Measurements from ENCODE around the gene ARHGAP21. TPM values are rescaled to one million over a fixed set of nuclear protein-coding genes. Genes with fewer than 3 reads are reported as not detected.
"Not testable (repeated sequence)": the region's sequence is repeated elsewhere in the genome, so short reads cannot be mapped to it uniquely, and the experiment has no call there.

The ARHGAP21 gene
- total and polyA plus RNA-seq, 3 experiments from 2014 or later, result 3.4 to 33.7 (median 30.9) TPM

GRCh38 chr10:24639124-24639523 lies 84.6 kb downstream of the ARHGAP21 start:
- Mint-ChIP-seq H3K9me3 (no peaks in the 10 kb centered on the region), H3K4me1 (peaks cover 0 to 1% (median 0%) of the 10 kb centered on the region in 3 donors), H3K4me3 (no peak overlapping the region), H3K27ac (no peak overlapping the region), H3K27me3 (no peaks in the 10 kb centered on the region), H3K36me3 (no peaks in the 10 kb centered on the region)
- Histone ChIP-seq H3K27me3 (ENCODE audit: insufficient read depth, low read length, poor library complexity, severe bottlenecking) (no peaks in the 10 kb centered on the region), H3K4me1 (ENCODE audit: insufficient read depth, low read length) (no peaks in the 10 kb centered on the region), H3K27ac (ENCODE audit: low read depth, low read length) (no peak overlapping the region), H3K9me3 (ENCODE audit: low read length) (no peaks in the 10 kb centered on the region), H3K4me3 (ENCODE audit: low read length) (no peak overlapping the region), H3K36me3 (ENCODE audit: insufficient read depth, low read length) (no peaks in the 10 kb centered on the region)
- POLR2A ChIA-PET, result no interaction called here
- DNase-seq, result no peak
- CTCF ChIA-PET, result no interaction called here

DNA sequence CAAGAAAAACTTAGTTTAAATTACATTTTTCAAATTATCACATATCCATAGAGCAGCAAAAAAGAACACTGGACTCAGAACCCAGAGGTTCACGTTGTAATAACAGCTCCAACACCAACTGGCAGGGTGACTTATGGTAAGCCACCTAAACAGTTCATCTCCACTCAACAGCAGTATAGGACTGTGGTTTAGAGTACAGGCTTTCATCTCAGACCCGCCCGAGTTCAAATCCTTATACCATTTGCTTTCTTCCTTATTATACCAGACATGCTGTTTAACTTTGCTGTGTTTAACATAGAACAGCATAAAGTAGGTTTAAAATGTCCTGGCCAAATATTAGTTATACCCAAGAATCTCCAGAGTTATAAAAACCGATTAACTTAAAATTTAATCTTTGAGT lies 97.9 kb downstream of the ARHGAP21 start:
- Histone ChIP-seq H3K4me3 (ENCODE audit: low read length) (no peak overlapping the region), H3K36me3 (ENCODE audit: insufficient read depth, low read length) (no peaks in the 10 kb centered on the region), H3K4me1 (ENCODE audit: insufficient read depth, low read length) (peaks cover 25% of the 10 kb centered on the region), H3K9me3 (ENCODE audit: low read length) (no peaks in the 10 kb centered on the region), H3K27me3 (ENCODE audit: insufficient read depth, low read length, poor library complexity, severe bottlenecking) (no peaks in the 10 kb centered on the region), H3K27ac (ENCODE audit: low read depth, low read length) (no peak overlapping the region)
- Mint-ChIP-seq H3K9me3 (no peaks in the 10 kb centered on the region), H3K4me3 (no peak overlapping the region), H3K4me1 (peaks cover 19 to 36% (median 20%) of the 10 kb centered on the region in 3 donors), H3K27ac (peak overlapping the region in 2 of 8 donors; percentile 26 to 68), H3K36me3 (no peaks in the 10 kb centered on the region), H3K27me3 (no peaks in the 10 kb centered on the region)
- CTCF ChIA-PET, result no interaction called here
- POLR2A ChIA-PET, result no interaction called here
- DNase-seq, result no peak

DNA sequence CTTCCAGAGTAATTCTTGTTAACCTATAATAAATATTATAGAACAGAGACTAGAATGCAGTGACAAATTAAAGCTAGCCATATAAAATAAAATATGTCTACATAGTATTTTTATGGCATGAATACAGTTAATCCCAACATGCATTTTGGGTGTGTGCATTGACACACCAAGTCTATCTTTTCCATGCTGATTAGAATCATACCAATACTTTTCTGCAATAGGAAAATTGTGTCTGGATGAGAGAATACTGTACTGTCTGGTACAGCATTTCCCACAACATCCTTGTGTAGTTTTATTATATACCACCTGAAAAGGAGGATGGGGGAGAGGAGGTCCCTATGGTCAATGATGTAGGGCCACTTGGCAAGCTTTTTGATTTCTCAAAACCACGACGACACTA lies 100.3 kb downstream of the ARHGAP21 start:
- Mint-ChIP-seq H3K9me3 (no peaks in the 10 kb centered on the region), H3K27me3 (no peaks in the 10 kb centered on the region), H3K36me3 (peaks cover 0 to 2% (median 2%) of the 10 kb centered on the region in 3 donors), H3K4me3 (peak overlapping the region in 6 of 7 donors; percentile 34 to 74 (median 57)), H3K4me1 (peaks cover 23 to 42% (median 24%) of the 10 kb centered on the region in 3 donors), H3K27ac (peak overlapping the region in 7 of 8 donors; percentile 15 to 89 (median 78))
- CTCF ChIA-PET, result interaction anchor here (1.2 kb wide), 1 partner anchor 20 kb away, joined by 3 read pairs; no protein-coding TSS in a partner anchor
- no peaks in the 10 kb centered on the region for H3K9me3 ChIP-seq (ENCODE audit: low read length)
- H3K36me3 ChIP-seq (ENCODE audit: insufficient read depth, low read length), result no peaks in the 10 kb centered on the region
- H3K27me3 ChIP-seq (ENCODE audit: insufficient read depth, low read length, poor library complexity, severe bottlenecking), result no peaks in the 10 kb centered on the region
- H3K27ac ChIP-seq (ENCODE audit: low read depth, low read length), result no peak overlapping the region
- H3K4me1 ChIP-seq (ENCODE audit: insufficient read depth, low read length), result peaks cover 29% of the 10 kb centered on the region
- no peak overlapping the region for H3K4me3 ChIP-seq (ENCODE audit: low read length)
- POLR2A ChIA-PET, result interaction anchor here (1.5 kb wide), 1 partner anchor 101 kb away, joined by 3 read pairs; the partner anchor contains the start of gene ARHGAP21
- DNase-seq, result no peak

- H3K4me1 ChIP-seq (ENCODE audit: insufficient read depth, low read length), result peaks cover 34% of the 10 kb centered on the region
- ChIA-PET POLR2A (interaction anchor here (0.9 to 1.5 kb wide), 2 partner anchors 101 to 393 kb away, joined by 3 to 4 read pairs; partner anchors contain the start of genes ARHGAP21, ENKUR and THNSL1), CTCF (interaction anchor here (0.9 to 1.3 kb wide), 3 partner anchors 9 to 263 kb away, joined by 3 read pairs; no protein-coding TSS in a partner anchor)
- peak overlapping the region; percentile 58 for H3K4me3 ChIP-seq (ENCODE audit: low read length)
- Mint-ChIP-seq H3K9me3 (no peaks in the 10 kb centered on the region), H3K36me3 (peaks cover 0 to 3% (median 2%) of the 10 kb centered on the region in 3 donors), H3K27me3 (no peaks in the 10 kb centered on the region), H3K4me1 (peaks cover 24 to 47% (median 26%) of the 10 kb centered on the region in 3 donors), H3K27ac (peak overlapping the region; percentile 55 to 89 (median 74)), H3K4me3 (peak overlapping the region; percentile 34 to 74 (median 60))
- DNase-seq, result peak in 2 of 5 donors; percentile 31 to 79
- H3K36me3 ChIP-seq (ENCODE audit: insufficient read depth, low read length), result no peaks in the 10 kb centered on the region
- H3K27ac ChIP-seq (ENCODE audit: low read depth, low read length), result peak overlapping the region; percentile 43
- H3K9me3 ChIP-seq (ENCODE audit: low read length), result no peaks in the 10 kb centered on the region
- H3K27me3 ChIP-seq (ENCODE audit: insufficient read depth, low read length, poor library complexity, severe bottlenecking), result no peaks in the 10 kb centered on the region
Measured at GRCh38 chr10:24622781-24623301, 100.8 kb downstream of the ARHGAP21 start.

DNA sequence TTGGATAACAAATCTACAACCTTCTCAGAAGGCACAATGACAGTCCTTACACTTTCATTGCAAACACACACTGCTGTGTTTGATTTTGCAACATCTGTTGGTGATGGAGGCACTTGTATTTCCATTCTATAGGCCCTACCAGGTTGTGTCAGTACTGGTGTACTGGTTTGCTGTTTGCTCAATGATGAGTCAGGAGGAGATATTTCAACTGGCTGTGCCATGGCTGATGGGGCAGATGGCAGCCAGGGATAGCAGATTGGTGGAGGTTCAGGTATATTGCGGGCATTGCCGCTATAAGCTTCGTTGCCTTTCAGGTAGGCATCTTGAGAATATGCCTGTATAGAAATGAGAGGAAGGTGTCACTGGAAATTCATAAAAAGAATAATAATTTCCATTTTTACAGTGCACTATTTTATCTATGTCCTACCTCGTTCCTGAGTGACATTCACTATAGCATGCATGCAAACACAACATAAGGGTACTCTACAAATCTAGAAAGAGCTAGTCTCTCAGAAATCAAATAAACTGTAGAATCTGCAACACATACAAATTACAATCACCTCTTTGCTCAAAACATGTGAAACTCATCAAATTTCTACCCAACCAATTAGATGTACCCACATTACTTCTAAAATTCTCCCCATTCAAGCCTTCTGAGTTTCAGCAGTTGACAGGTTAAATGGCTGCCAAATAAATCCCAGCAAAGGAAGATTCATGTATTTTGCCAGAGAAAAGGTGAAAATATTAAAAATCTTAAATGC lies 102.5 kb downstream of the ARHGAP21 start:
- H3K4me1 ChIP-seq (ENCODE audit: insufficient read depth, low read length), result peaks cover 37% of the 10 kb centered on the region
- H3K4me3 Mint-ChIP-seq, result peak overlapping the region in 1 of 7 donors; percentile 13
- H3K4me3 ChIP-seq (ENCODE audit: low read length); H3K9me3 ChIP-seq (ENCODE audit: low read length); POLR2A ChIA-PET; DNase-seq; H3K36me3 ChIP-seq (ENCODE audit: insufficient read depth, low read length); H3K27ac ChIP-seq (ENCODE audit: low read depth, low read length); CTCF ChIA-PET; H3K36me3 Mint-ChIP-seq; H3K27me3 Mint-ChIP-seq; H3K9me3 Mint-ChIP-seq; H3K27me3 ChIP-seq (ENCODE audit: insufficient read depth, low read length, poor library complexity, severe bottlenecking): not testable (repeated sequence)
- H3K27ac Mint-ChIP-seq, result peak overlapping the region in 6 of 8 donors; percentile 11 to 85 (median 80)
- peaks cover 24 to 48% (median 26%) of the 10 kb centered on the region in 3 donors for H3K4me1 Mint-ChIP-seq

- H3K4me3 Mint-ChIP-seq; H3K27me3 ChIP-seq (ENCODE audit: insufficient read depth, low read length, poor library complexity, severe bottlenecking); DNase-seq; H3K36me3 Mint-ChIP-seq; H3K27me3 Mint-ChIP-seq; H3K36me3 ChIP-seq (ENCODE audit: insufficient read depth, low read length); CTCF ChIA-PET; H3K4me3 ChIP-seq (ENCODE audit: low read length); H3K27ac ChIP-seq (ENCODE audit: low read depth, low read length); H3K9me3 Mint-ChIP-seq; H3K9me3 ChIP-seq (ENCODE audit: low read length); POLR2A ChIA-PET: not testable (repeated sequence)
- H3K4me1 ChIP-seq (ENCODE audit: insufficient read depth, low read length), result peaks cover 37% of the 10 kb centered on the region
- peak overlapping the region in 1 of 8 donors; percentile 74 for H3K27ac Mint-ChIP-seq
- peaks cover 24 to 42% (median 26%) of the 10 kb centered on the region in 3 donors for H3K4me1 Mint-ChIP-seq
Measured at GRCh38 chr10:24619994-24620310, 103.7 kb downstream of the ARHGAP21 start.

DNA sequence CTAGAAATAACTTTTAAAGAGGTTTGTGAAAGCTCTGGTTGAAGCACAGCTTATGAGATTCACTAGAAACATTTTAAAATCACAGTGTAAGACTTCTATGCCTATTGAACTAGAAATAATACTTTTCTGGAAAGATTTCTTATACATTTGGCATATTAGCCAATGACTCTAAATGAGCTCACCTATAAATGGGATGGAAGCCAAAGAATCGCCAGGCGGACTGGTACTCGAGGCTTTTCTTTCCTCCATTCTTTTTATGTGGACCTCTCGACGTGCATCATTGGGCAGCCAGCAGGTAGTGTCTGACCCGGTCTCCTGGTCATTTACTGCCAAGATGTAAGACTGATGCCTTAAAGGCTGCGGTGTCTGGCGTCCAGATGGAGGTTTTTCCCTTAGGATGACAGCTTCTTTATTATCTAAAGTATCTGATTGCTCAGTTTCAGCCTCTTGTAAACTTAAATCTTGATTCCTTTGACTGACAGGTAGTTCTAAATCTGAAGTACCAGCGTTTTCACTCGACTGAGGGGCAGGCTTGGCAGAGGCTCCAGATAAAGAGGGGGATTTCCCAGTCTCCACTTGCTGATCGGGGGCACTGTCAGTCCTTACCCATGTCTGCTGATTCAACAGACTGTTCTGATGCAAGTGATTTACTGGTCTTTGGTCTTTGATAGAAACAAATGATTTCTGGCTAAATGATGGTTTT lies 104.2 kb downstream of the ARHGAP21 start:
- H3K27ac ChIP-seq (ENCODE audit: low read depth, low read length); CTCF ChIA-PET; POLR2A ChIA-PET; H3K27me3 ChIP-seq (ENCODE audit: insufficient read depth, low read length, poor library complexity, severe bottlenecking); H3K9me3 Mint-ChIP-seq; H3K36me3 Mint-ChIP-seq; H3K36me3 ChIP-seq (ENCODE audit: insufficient read depth, low read length); H3K4me3 ChIP-seq (ENCODE audit: low read length); H3K9me3 ChIP-seq (ENCODE audit: low read length); H3K27me3 Mint-ChIP-seq; DNase-seq: not testable (repeated sequence)
- Mint-ChIP-seq H3K4me3 (peak overlapping the region in 1 of 7 donors; percentile 44), H3K4me1 (peaks cover 24 to 42% (median 26%) of the 10 kb centered on the region in 3 donors), H3K27ac (peak overlapping the region in 1 of 8 donors; percentile 74)
- H3K4me1 ChIP-seq (ENCODE audit: insufficient read depth, low read length), result peaks cover 37% of the 10 kb centered on the region

- Mint-ChIP-seq H3K9me3 (no peaks in the 10 kb centered on the region), H3K36me3 (peaks cover 0 to 8% (median 4%) of the 10 kb centered on the region in 3 donors), H3K27ac (peak overlapping the region in 4 of 8 donors; percentile 32 to 77 (median 53)), H3K27me3 (no peaks in the 10 kb centered on the region), H3K4me1 (peaks cover 23 to 37% (median 24%) of the 10 kb centered on the region in 3 donors), H3K4me3 (peak overlapping the region in 1 of 7 donors; percentile 2)
- no peaks in the 10 kb centered on the region for H3K27me3 ChIP-seq (ENCODE audit: insufficient read depth, low read length, poor library complexity, severe bottlenecking)
- peaks cover 30% of the 10 kb centered on the region for H3K4me1 ChIP-seq (ENCODE audit: insufficient read depth, low read length)
- H3K36me3 ChIP-seq (ENCODE audit: insufficient read depth, low read length), result no peaks in the 10 kb centered on the region
- CTCF ChIA-PET, result interaction anchor here (0.9 to 1.9 kb wide), 7 partner anchors 10 to 409 kb away, joined by 3 to 6 read pairs (median 3); no protein-coding TSS in a partner anchor
- H3K27ac ChIP-seq (ENCODE audit: low read depth, low read length), result no peak overlapping the region
- no peak overlapping the region for H3K4me3 ChIP-seq (ENCODE audit: low read length)
- no peak for DNase-seq
- H3K9me3 ChIP-seq (ENCODE audit: low read length), result no peaks in the 10 kb centered on the region
- POLR2A ChIA-PET, result no interaction called here
Measured at GRCh38 chr10:24618401-24618800, 105.3 kb downstream of the ARHGAP21 start.

All from CD8-positive, alpha-beta memory T cell (primary cell).